Keratinocyte (primary cell): ENCODE measurements around the gene GALNT2. TPM values are rescaled to one million over a fixed set of nuclear protein-coding genes. Genes with fewer than 3 reads are reported as not detected.

Experiments
- DNase-seq: peaks from one replicate; pipeline ENCODE4 v3.0.0-alpha.2; 2011; ENCODE audit warnings: low read depth, missing footprints, low spot score
- FAIRE-seq: peaks from 2 replicates; lab custom pipeline; 2011; peaks lifted over from hg19 to GRCh38; lab: Jason Lieb, UNC
- H2AFZ ChIP-seq: 2 replicates; pipeline ENCODE4 v1.6.0; 2012; ENCODE audit warnings: low read length, control low read depth, inconsistent platforms; ENCODE audit not compliant: control insufficient read depth
- H3K27ac ChIP-seq: 2 replicates; pipeline ENCODE4 v1.5.1; 2011; ENCODE audit warnings: low read length; ENCODE audit not compliant: control insufficient read depth, insufficient read depth
- H3K27me3 ChIP-seq: 3 replicates; pipeline ENCODE4 v1.6.0; 2011; ENCODE audit warnings: low read length; ENCODE audit not compliant: control insufficient read depth, insufficient read depth; ENCODE audit errors: extremely low read depth
- H3K36me3 ChIP-seq, 2 experiments: 2 replicates in 1 of 2; 3 replicates in 1 of 2; pipeline ENCODE4 v1.5.1; 2011; ENCODE audit warnings: low read length in 2 of 2, mild to moderate bottlenecking in 1 of 2; ENCODE audit not compliant: control insufficient read depth in 2 of 2, insufficient read depth in 2 of 2; ENCODE audit errors: extremely low read depth in 1 of 2
- H3K4me1 ChIP-seq: 3 replicates; pipeline ENCODE4 v1.5.1; 2011; ENCODE audit warnings: low read length; ENCODE audit not compliant: control insufficient read depth, insufficient read depth; ENCODE audit errors: extremely low read depth
- H3K4me2 ChIP-seq: 3 replicates; pipeline ENCODE4 v1.6.0; 2011; ENCODE audit warnings: low read depth, low read length; ENCODE audit not compliant: control insufficient read depth, insufficient read depth; ENCODE audit errors: extremely low read depth
- H3K4me3 ChIP-seq, 3 experiments: fragments of 200-600 bp in 1 of 3; sonication (generic) in 1 of 3; 2 replicates in 2 of 3; 3 replicates in 1 of 3; pipeline ENCODE4 v1.5.1; 2011 to 2016; ENCODE audit warnings: low read length in 3 of 3, mild to moderate bottlenecking in 3 of 3, control low read depth in 2 of 3, inconsistent platforms in 1 of 3, low read depth in 1 of 3, mixed read lengths in 1 of 3, mixed run types in 1 of 3, moderate library complexity in 1 of 3; ENCODE audit not compliant: control insufficient read depth in 2 of 3, insufficient read depth in 2 of 3; ENCODE audit errors: extremely low read depth in 1 of 3
- H3K79me2 ChIP-seq: 2 replicates; pipeline ENCODE4 v1.6.0; 2012; ENCODE audit warnings: low read length; ENCODE audit not compliant: control insufficient read depth, insufficient read depth
- H3K9ac ChIP-seq: 3 replicates; pipeline ENCODE4 v1.6.0; 2011; ENCODE audit warnings: low read length; ENCODE audit not compliant: control insufficient read depth, insufficient read depth; ENCODE audit errors: extremely low read depth
- H3K9me1 ChIP-seq: 3 replicates; pipeline ENCODE4 v1.6.0; 2011; ENCODE audit warnings: low read length; ENCODE audit not compliant: control insufficient read depth, insufficient read depth; ENCODE audit errors: extremely low read depth
- H3K9me3 ChIP-seq: 2 replicates; pipeline ENCODE4 v1.5.1; 2012; ENCODE audit warnings: low read depth, low read length; ENCODE audit not compliant: control insufficient read depth
- H4K20me1 ChIP-seq: 3 replicates; pipeline ENCODE4 v1.6.0; 2011; ENCODE audit warnings: low read length; ENCODE audit not compliant: control insufficient read depth, insufficient read depth; ENCODE audit errors: extremely low read depth
- CTCF ChIP-seq, 3 experiments: IDR thresholded peaks in 1 of 3; conservative IDR thresholded peaks in 1 of 3; optimal IDR thresholded peaks in 1 of 3; 2 replicates in 2 of 3; 3 replicates in 1 of 3; pipeline versions ENCODE3 to v1.5.1; 2011; ENCODE audit warnings: low read length in 3 of 3, mild to moderate bottlenecking in 3 of 3, moderate library complexity in 2 of 3, control low read depth in 1 of 3, inconsistent platforms in 1 of 3; ENCODE audit not compliant: insufficient read depth in 2 of 3; ENCODE audit errors: extremely low read depth in 1 of 3
- EZH2 ChIP-seq: IDR thresholded peaks from one replicate; pipeline ENCODE4 v1.6.1; 2012; ENCODE audit warnings: inconsistent platforms, mild to moderate bottlenecking, low read length, moderate library complexity
- dilution Hi-C: fragments of 300-500 bp; cut with MboI; formaldehyde crosslinking; loops from one replicate; pipeline ENCODE4 v1.7.0; 2020; ENCODE audit warnings: low sequenced_read_pairs; ENCODE audit not compliant: extremely low pct_ligation_motif_present
- polyA plus RNA-seq, 5 experiments: library from polyadenylated mRNA; depleted of rRNA in 3 of 5; stranded (reverse) in 3 of 5; stranded (forward) in 1 of 5; unstranded in 1 of 5; fragments of >200 nt; gene quantifications; 1 replicate in 1 of 5; 2 replicates in 3 of 5; 3 replicates in 1 of 5; pipeline versions ENCODE4 v1.2.1 to v1.2.3, GENCODE V29; 2011 to 2012; ENCODE audit warnings: missing spikeins in 2 of 5, low read depth in 1 of 5, low replicate concordance in 1 of 5

GALNT2 gene
- polyA plus RNA-seq, 1 donor (not counting 4 experiments of a cell fraction or from before 2014, with no cell fraction given) = 61.7 TPM

- Histone ChIP-seq H3K9ac (no peak overlapping the region), H3K4me1 (no peaks in the 10 kb centered on the region), H3K27ac (no peak overlapping the region), H3K4me2 (no peak overlapping the region), H3K79me2 (no peaks in the 10 kb centered on the region), H3K27me3 (no peaks in the 10 kb centered on the region), H4K20me1 (no peaks in the 10 kb centered on the region), H3K36me3 (peaks cover 13 to 33% of the 10 kb centered on the region in 2 experiments), H3K4me3 (no peak overlapping the region), H3K9me3 (no peaks in the 10 kb centered on the region), H3K9me1 (no peaks in the 10 kb centered on the region), H2AFZ (no peak overlapping the region)
- no peak for TF ChIP-seq CTCF (optimal IDR thresholded peaks at IDR 0.05 in 1 of 3, IDR thresholded peaks at IDR 0.05 in 1 of 3, conservative IDR thresholded peaks at IDR 0.05 in 1 of 3; ENCODE audit: extremely low read depth in 1 of 3, insufficient read depth in 2 of 3, low read length in 3 of 3)
- no peak for TF ChIP-seq EZH2
- FAIRE-seq (no peak), DNase-seq (no peak)
- dilution Hi-C loops = no loop called here
Measured at GRCh38 chr1:230264342-230264741, 197.3 kb downstream of the GALNT2 start.

GRCh38 chr1:230265200-230266115 is 198.4 kb downstream of the GALNT2 start:
- Histone ChIP-seq H3K4me1 (no peaks in the 10 kb centered on the region), H4K20me1 (no peaks in the 10 kb centered on the region), H3K4me2 (no peak overlapping the region), H3K36me3 (peaks cover 13 to 33% of the 10 kb centered on the region in 2 experiments), H3K4me3 (no peak overlapping the region), H2AFZ (no peak overlapping the region), H3K27ac (no peak overlapping the region), H3K9me3 (no peaks in the 10 kb centered on the region), H3K9ac (no peak overlapping the region), H3K79me2 (no peaks in the 10 kb centered on the region), H3K27me3 (no peaks in the 10 kb centered on the region), H3K9me1 (no peaks in the 10 kb centered on the region)
- TF ChIP-seq EZH2 (no peak), CTCF (optimal IDR thresholded peaks at IDR 0.05 in 1 of 3, IDR thresholded peaks at IDR 0.05 in 1 of 3, conservative IDR thresholded peaks at IDR 0.05 in 1 of 3; ENCODE audit: extremely low read depth in 1 of 3, insufficient read depth in 2 of 3, low read length in 3 of 3) (no peak)
- FAIRE-seq = no peak
- DNase-seq = no peak
- dilution Hi-C loops = no loop called here
